Heart left ventricle (tissue), 16 donors: ENCODE data around the gene MSI2. TPM values are rescaled to one million over a fixed set of nuclear protein-coding genes. Genes with fewer than 3 reads are reported as not detected.

ENCODE experiments used
- ATAC-seq, 4 donors: fragments of 200-7000 bp; cut with Tn5 transposase; one replicate each; pipeline ENCODE4 v1.9.1; 2020 to 2022; ENCODE audit warnings: moderate library complexity in 4 of 4, mild to moderate bottlenecking in 3 of 4, moderate number of reproducible peaks in 1 of 4
- DNase-seq, 5 donors: peaks; one replicate each; pipeline ENCODE4 v3.0.0-alpha.2; 2020
- H3K27ac ChIP-seq, 12 donors: fragments of 200-600 bp; sonication (generic) in 4 of 12; one replicate each; pipeline versions ENCODE4 v1.5.0 to v1.8.0; 2016 to 2022; ENCODE audit warnings: mild to moderate bottlenecking in 2 of 12
- H3K27me3 ChIP-seq, 9 donors: fragments of 200-600 bp; sonication (generic) in 2 of 9; one replicate each; pipeline versions ENCODE4 v1.5.1 to v1.8.0; 2016 to 2022; ENCODE audit warnings: mild to moderate bottlenecking in 3 of 9
- H3K36me3 ChIP-seq, 9 donors: fragments of 200-600 bp; sonication (generic) in 2 of 9; one replicate each; pipeline versions ENCODE4 v1.5.0 to v1.8.0; 2018 to 2022; ENCODE audit warnings: mild to moderate bottlenecking in 2 of 9
- H3K4me1 ChIP-seq, 12 donors: fragments of 200-600 bp; sonication (generic) in 4 of 12; one replicate each; pipeline versions ENCODE4 v1.5.0 to v1.8.0; 2016 to 2022; ENCODE audit warnings: mild to moderate bottlenecking in 3 of 12
- H3K4me3 ChIP-seq, 12 donors: fragments of 200-600 bp; sonication (generic) in 4 of 12; one replicate each; pipeline versions ENCODE4 v1.5.0 to v1.8.0; 2017 to 2022; ENCODE audit warnings: mild to moderate bottlenecking in 9 of 12, moderate library complexity in 4 of 12
- H3K9me3 ChIP-seq, 12 donors: fragments of 200-600 bp; sonication (generic) in 4 of 12; one replicate each; pipeline versions ENCODE4 v1.5.0 to v1.8.0; 2016 to 2022; ENCODE audit warnings: mild to moderate bottlenecking in 1 of 12
- POLR2A ChIP-seq, 2 donors: fragments of 450-650 bp; IDR thresholded peaks; one replicate each; pipeline ENCODE4 v1.6.1; 2017; ENCODE audit warnings: antibody characterized with exemption in 2 of 2, mild to moderate bottlenecking in 2 of 2, moderate library complexity in 2 of 2
- WGBS, 4 donors: extraction: QIAGEN DNeasy Blood & Tissue Kit in 2 of 4; methylation state at CpG; one replicate each; pipeline versions ENCODE4 v1.1.5 to v1.1.7; 2013 to 2018; 5-methylcytosine and 5-hydroxymethylcytosine counted together
- intact Hi-C, 10 donors: fragments of 100-400 bp; cut with DNase I; formaldehyde crosslinking; loops; one replicate each; pipeline versions ENCODE4 v1.11.1 to v1.14.2; 2022
- polyA plus RNA-seq, 2 donors: library from polyadenylated mRNA; stranded (reverse); fragments of 200-250 nt; gene quantifications; one replicate each; pipeline ENCODE4 v1.2.3, GENCODE V29; 2013
- total RNA-seq, 9 donors: library from RNA; depleted of rRNA in 2 of 9; stranded (reverse); fragments of >200 nt in 2 of 9; fragmentation: NEBNext Ultra II Directional in 3 of 9; extraction: Animal tissue kit (Norgen Biotek cat#: 25700) in 3 of 9; gene quantifications; one replicate each; pipeline versions ENCODE4 v1.1.0 to v1.2.4, GENCODE V29; 2016 to 2023
- TF ChIP-seq, protein P1 (sequence below), 12 donors: fragments of 200-600 bp; sonication (generic) in 4 of 12; IDR thresholded peaks; one replicate each; pipeline versions ENCODE4 v1.5.0 to v1.8.0; 2018 to 2022; ENCODE audit warnings: antibody characterized with exemption in 12 of 12, mild to moderate bottlenecking in 5 of 12
- donor health status: ischemic (EF 13 %, LVEDD 7.1; RV severe dilation, severe dysfunction).
- donor health status: healthy with polysubstance abuse.
- donor health status: DM: no; HTN: yes; CAD: no.
- donor health status: DM: no; HTN: no; CAD: no.
- donor health status: ischemic (EF 25% LVEDD 6.9; RV normal size, moderate dysfunction).
- donor health status: ischemic (EF 25% LVEDD 5.7; RV mildly dilated, moderate dysfunction).
- donor health status: healthy.
- donor health status: DM: yes; HTN: yes; CAD: no.
- donor health status: ischemic (EF 35%, LVEDD 5.7; RV mildly dilated, moderate dysfunction).
- donor health status: nonischemic (EF 11% LVEDD 7.7; RV severe dilation, severe dysfunction).
- donor health status: DM: yes; HTN: yes; CAD: no.
- donor health status: PGD.
- donor health status: ischemic (EF 29% LVEDD 5.4; RV normal size, mild dysfunction).
- donor health status: nonischemic (EF 23%, LVEDD 6.1; RV moderate dilation, normal function).

Gene MSI2
- total and polyA plus RNA-seq, 11 donors = 35.9 to 120 (median 104) TPM

DNA sequence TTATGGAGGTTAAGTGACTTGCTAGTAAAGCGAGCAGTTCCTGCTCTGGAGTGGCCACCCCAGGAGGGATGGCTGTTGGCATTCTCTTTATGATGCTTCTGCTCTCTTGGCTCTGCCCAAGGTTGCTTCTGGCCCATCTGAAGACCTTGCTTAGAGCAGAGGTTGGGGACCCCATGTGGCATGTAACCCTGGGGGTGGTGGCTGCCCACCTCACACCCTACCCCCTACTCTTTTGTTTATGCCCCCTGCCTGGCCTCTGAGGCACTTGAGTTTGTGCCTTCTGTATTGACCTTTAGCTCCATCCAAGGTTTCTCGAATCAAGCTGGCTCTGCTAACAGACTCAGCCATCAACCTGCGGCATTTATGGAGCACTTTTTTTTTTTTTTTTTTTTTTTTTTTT, 214.6 kb downstream of the MSI2 start:
- H3K4me3 ChIP-seq = no peak overlapping the region
- TF ChIP-seq POLR2A (IDR thresholded peaks at IDR 0.05) = no peak
- TF ChIP-seq, protein P1, sequence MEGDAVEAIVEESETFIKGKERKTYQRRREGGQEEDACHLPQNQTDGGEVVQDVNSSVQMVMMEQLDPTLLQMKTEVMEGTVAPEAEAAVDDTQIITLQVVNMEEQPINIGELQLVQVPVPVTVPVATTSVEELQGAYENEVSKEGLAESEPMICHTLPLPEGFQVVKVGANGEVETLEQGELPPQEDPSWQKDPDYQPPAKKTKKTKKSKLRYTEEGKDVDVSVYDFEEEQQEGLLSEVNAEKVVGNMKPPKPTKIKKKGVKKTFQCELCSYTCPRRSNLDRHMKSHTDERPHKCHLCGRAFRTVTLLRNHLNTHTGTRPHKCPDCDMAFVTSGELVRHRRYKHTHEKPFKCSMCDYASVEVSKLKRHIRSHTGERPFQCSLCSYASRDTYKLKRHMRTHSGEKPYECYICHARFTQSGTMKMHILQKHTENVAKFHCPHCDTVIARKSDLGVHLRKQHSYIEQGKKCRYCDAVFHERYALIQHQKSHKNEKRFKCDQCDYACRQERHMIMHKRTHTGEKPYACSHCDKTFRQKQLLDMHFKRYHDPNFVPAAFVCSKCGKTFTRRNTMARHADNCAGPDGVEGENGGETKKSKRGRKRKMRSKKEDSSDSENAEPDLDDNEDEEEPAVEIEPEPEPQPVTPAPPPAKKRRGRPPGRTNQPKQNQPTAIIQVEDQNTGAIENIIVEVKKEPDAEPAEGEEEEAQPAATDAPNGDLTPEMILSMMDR (IDR thresholded peaks at IDR 0.05) = no peak
- H3K9me3 ChIP-seq = no peaks in the 10 kb centered on the region
- no peaks in the 10 kb centered on the region for H3K27me3 ChIP-seq
- intact Hi-C loops = loop anchor here in 1 of 10 donors (10.0 kb wide), 1 partner anchor 104 kb away; no protein-coding TSS in a partner anchor
- 78 to 90% (median 83%) methylated on average over 3 of the region's 3 CpGs for WGBS, 4 donors
- H3K36me3 ChIP-seq = no peaks in the 10 kb centered on the region
- peaks cover 3 to 54% (median 26%) of the 10 kb centered on the region in 12 donors for H3K4me1 ChIP-seq
- DNase-seq (no peak), ATAC-seq (peak in 1 of 4 donors; percentile 15)
- peak overlapping the region in 1 of 12 donors; percentile 57 for H3K27ac ChIP-seq

DNA sequence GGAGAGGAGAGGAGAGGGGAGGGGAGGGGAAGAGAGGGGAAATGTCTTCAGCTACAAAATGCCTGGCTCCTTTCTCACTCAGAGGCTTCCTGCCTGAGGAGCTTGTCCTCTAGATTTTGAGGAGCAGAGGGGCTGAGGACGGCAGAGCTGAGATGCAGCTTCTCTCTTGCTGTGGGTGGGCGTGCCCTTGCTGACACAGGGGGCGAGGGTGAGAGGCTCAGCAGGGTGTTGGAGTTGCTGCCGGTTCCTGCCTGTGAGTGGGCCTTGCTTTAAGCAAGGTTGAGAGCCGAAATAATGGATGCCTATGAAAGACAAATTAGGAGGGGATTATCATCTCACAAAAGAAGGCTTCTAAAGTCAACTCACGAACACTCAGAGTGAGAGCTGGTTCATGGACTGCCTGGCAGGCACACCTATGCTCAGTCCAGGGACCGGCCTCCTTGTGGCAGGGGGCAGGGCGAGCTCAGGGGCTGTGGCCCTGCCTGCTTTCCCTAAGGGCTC, 215.6 kb downstream of the MSI2 start:
- intact Hi-C loops = loop anchor here in 1 of 10 donors (10.0 kb wide), 1 partner anchor 103 kb away; no protein-coding TSS in a partner anchor
- Histone ChIP-seq H3K4me3 (no peak overlapping the region), H3K27ac (peak overlapping the region in 2 of 12 donors; percentile 41 to 57), H3K27me3 (no peaks in the 10 kb centered on the region), H3K9me3 (no peaks in the 10 kb centered on the region), H3K4me1 (peaks cover 3 to 60% (median 26%) of the 10 kb centered on the region in 12 donors), H3K36me3 (no peaks in the 10 kb centered on the region)
- TF ChIP-seq, protein P1 (IDR thresholded peaks at IDR 0.05) = no peak
- TF ChIP-seq POLR2A (IDR thresholded peaks at IDR 0.05) = no peak
- DNase-seq (no peak), ATAC-seq (peak in 1 of 4 donors; percentile 14)
- 76 to 86% (median 84%) methylated on average over 8 of the region's 8 CpGs for WGBS, 4 donors

DNA sequence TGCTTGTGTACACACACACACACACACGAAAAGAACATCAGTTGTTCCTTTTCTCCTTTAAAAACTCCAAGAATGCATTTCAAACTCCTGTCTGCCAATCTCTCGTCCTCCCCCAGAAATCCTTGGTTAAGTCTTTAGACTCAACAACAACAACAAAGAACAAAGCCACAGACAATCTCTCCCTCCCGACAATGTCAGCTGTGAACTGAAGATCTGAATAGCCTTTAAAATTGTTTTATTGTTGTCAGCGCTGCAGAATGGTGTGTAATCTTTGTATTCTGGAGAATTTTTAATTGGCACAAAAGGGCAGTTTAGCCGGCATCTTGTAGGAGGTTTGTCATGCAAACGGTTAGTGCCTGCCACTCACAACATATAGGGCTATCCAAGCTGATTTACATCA, 219.5 kb downstream of the MSI2 start:
- Histone ChIP-seq H3K4me1 (peaks cover 3 to 85% (median 51%) of the 10 kb centered on the region in 12 donors), H3K36me3 (no peaks in the 10 kb centered on the region), H3K4me3 (no peak overlapping the region), H3K27ac (no peak overlapping the region), H3K9me3 (no peaks in the 10 kb centered on the region), H3K27me3 (no peaks in the 10 kb centered on the region)
- intact Hi-C loops = loop anchor here in 1 of 10 donors (10.0 kb wide), 1 partner anchor 99 kb away; no protein-coding TSS in a partner anchor
- no peak for DNase-seq
- ATAC-seq = no peak
- no peak for TF ChIP-seq POLR2A (IDR thresholded peaks at IDR 0.05)
- TF ChIP-seq, protein P1 (IDR thresholded peaks at IDR 0.05) = no peak
- WGBS, 4 donors = 89 to 98% (median 93%) methylated on average over 6 of the region's 6 CpGs

DNA sequence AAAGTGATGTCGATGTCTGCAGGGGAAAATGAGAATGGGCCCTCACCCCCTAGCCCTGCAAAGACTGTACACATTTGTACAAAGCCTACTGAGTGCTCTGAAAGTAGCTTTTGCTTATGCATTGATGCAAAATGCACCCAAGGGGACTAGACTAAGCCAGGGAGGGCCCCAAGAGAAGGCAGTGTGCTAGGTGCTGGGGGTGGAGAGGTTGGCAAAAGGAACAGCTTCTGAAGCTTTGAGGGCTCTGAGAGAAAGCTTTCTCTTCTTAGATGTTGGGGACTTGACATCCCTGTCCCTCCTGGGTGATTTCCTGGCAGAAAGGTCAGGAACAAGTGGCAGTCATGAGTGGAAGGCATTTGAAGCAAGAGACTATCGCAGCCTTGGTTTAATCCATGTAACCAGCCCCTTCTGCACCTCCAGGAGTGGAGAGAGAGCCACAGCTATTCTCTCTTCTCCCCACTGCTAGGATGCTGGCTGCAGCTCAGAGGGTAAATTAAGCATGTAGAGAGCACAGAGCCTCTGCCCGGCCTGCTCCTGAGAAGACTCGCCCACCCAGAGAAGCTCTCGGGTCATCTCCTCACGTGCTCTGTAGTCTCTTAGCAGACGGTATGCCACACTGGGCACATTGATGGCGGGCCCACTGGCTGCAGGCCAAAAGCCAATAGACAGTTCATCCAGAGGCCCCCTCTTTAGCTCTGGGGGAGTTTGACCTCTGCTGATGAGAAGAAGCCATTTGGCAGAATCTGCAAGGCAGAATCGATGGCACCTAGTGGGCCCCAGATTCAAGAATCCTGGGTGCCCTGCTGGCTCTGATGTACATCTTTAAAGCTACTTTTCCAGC, 221.4 kb downstream of the MSI2 start:
- Histone ChIP-seq H3K27ac (peak overlapping the region in 9 of 12 donors; percentile 28 to 84 (median 63)), H3K9me3 (no peaks in the 10 kb centered on the region), H3K4me3 (no peak overlapping the region), H3K4me1 (peaks cover 0 to 91% (median 52%) of the 10 kb centered on the region in 12 donors), H3K27me3 (no peaks in the 10 kb centered on the region), H3K36me3 (no peaks in the 10 kb centered on the region)
- peak in 2 of 4 donors; percentile 17 to 41 for ATAC-seq
- DNase-seq = no peak
- 24 to 63% (median 51%) methylated on average over 7 to 9 of the region's 9 CpGs for WGBS, 4 donors
- TF ChIP-seq POLR2A (IDR thresholded peaks at IDR 0.05) = no peak
- intact Hi-C loops = loop anchor here in 1 of 10 donors (10.0 kb wide), 1 partner anchor 97 kb away; no protein-coding TSS in a partner anchor
